Stimulated activated CD8-positive, alpha-beta memory T cell treated with anti-CD3 and anti-CD28 coated beads, Interleukin-4, amount 100 ng/mL, for 4 hours (primary cell): Measurements from ENCODE around the gene ADGRA1.
"Not testable (repeated sequence)": the region's sequence is repeated elsewhere in the genome, so short reads cannot be mapped to it uniquely, and the experiment has no call there.

Experiments used
- DNase-seq, 2 donors: peaks; one replicate each; pipeline ENCODE4 v3.0.0-alpha.2; 2020; ENCODE audit warnings: low read depth in 2 of 2, low spot score in 1 of 2

The ADGRA1 gene

DNA sequence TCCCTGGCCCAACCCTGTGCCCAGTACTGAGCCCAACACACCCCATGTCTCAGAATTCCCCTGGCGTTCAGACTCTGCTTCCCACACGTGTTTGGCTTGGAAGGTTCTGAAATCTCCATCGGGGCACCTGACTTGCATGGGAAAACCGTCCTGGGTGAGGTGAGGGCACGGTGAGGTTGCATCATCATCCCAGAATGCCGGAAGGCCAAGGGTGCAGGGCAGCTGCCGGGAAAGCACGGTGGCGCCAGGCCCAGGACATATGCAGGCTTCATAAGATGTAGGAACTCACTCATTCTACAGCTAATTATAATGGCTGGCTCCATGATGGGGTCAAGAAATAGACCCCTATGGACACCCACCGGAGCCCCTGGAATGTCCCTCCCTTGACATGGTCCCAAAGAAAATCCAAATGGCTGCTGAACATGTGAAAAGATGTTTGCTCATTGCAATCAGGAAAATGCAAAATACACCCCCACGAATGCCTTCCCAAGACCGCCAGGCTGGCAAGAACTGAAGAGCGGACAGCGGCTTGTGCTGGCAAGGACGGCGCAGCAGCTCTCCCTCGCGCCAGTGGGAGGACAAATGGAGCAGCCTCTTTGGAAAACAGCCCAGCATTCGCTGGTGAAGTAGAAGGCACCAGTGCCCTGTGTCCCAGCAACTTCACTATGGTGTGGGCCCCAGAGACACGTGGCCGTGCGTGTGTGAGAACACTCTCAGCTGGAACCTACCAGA is 74.6 kb downstream of the ADGRA1 start:
- no peak for DNase-seq

GRCh38 chr10:133162910-133163856 is 75.5 kb downstream of the ADGRA1 start:
- DNase-seq, result no peak

GRCh38 chr10:133163889-133164815 is 76.4 kb downstream of the ADGRA1 start:
- DNase-seq, result no peak

- DNase-seq, result no peak
Measured at GRCh38 chr10:133164816-133165555, 77.3 kb downstream of the ADGRA1 start.

GRCh38 chr10:133165556-133166503 is 78.1 kb downstream of the ADGRA1 start:
- no peak for DNase-seq

- no peak for DNase-seq
Measured at GRCh38 chr10:133166504-133166827, 78.7 kb downstream of the ADGRA1 start.

DNA sequence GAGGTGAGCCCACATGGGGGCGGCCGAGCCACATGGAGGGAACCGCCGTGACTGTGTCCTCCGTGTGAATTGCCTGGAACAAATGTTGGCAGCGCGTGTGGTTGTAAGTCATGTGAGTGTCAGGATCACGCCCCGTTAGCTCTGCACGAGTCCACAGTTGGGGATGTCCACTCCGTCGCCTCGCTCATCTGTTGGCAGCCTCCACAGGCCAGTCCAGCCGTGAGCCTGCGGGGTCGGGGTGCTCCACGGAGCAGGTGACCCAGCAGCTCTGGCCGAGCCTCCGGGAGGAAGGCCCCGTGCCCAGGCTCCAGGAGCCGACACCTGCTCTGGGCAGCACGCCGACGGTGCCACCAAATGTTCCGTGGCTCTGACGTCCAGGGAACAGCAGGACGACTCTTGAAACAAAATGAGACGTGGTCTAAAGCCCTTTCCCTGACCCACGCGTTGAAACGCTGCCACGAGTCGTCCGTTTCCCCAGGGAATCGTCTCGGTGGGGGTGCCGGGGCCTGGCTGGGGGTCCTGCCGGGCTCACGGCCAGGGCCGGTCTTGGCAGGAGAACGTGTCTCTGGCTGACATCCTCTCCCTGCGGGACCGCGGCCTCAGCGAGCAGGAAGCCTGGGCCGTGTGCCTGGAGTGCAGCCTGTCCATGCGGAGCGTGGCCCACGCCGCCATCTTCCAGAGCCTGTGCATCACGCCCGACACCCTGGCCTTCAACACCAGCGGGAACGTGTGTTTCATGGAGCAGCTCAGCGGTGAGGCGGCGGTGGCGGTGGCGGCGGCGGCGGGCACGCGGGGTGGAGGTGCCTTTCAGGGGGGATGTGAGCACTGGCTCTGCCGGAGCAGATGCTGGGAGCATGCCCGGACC is 79.3 kb downstream of the ADGRA1 start:
- no peak for DNase-seq

DNA sequence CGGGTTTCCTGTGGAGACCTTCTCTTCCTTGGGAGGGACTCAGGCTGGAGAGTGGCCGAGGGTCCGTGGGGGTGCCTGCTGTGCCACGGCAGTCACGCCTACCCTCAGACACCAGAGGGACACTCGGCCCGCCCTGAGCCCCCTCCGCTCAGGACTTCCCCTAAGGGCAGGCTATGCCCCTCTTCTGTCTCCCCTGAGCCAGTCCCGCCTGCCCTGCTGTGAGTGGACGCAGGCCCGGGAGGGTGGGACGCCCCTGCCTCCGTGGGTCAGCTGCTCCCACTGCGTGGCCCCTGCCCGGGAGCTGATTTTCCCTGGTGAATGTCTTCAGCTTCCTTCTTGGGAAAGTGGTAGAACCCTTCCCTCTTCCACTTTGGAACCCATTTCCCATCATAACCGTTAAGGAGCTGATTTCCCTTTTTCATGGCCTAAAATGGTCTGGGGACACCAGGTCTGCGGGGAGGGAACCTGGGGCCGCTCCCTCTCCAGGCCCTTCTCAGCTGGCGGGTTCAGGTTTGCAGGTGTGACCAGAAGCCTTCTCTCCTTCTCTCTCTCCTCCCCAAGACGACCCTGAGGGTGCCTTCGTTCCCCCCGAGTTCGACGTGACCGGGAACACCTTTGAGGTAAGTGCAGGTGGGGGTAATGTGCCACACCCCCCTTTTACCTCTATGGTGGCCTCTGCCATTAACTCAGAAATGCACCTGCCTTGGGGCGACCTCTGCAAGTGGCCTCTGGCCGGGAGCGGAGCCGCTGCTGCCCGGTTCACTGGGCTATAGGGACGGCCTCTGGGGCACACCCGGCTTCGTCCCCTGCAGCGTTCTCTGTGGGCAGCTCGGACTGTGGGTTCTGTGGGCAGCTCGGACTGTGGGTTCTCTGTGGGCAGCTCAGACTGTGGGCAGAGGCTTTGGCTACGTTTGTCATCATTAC is 80.2 kb downstream of the ADGRA1 start:
- no peak for DNase-seq

DNA sequence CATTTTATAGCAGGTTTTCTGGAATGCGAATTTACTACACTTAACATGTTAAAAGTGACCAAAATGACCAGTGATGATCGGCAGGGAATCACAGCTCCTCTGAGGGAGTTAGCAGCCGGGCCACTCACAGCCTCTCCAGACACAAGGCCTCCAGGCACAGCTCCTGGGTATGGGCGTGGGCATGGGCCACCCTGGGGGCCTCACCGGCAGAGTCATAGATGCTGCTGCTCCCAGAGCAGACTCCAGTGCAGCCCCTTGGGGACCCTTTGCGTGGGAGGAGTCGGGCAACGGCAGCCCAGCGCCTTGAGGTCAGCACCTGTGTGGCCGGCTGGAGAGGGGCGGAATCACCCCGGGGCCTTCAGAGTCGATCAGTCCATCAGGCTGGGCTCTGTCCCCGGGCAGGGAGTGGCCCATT is 80.9 kb downstream of the ADGRA1 start:
- DNase-seq, result no peak

DNA sequence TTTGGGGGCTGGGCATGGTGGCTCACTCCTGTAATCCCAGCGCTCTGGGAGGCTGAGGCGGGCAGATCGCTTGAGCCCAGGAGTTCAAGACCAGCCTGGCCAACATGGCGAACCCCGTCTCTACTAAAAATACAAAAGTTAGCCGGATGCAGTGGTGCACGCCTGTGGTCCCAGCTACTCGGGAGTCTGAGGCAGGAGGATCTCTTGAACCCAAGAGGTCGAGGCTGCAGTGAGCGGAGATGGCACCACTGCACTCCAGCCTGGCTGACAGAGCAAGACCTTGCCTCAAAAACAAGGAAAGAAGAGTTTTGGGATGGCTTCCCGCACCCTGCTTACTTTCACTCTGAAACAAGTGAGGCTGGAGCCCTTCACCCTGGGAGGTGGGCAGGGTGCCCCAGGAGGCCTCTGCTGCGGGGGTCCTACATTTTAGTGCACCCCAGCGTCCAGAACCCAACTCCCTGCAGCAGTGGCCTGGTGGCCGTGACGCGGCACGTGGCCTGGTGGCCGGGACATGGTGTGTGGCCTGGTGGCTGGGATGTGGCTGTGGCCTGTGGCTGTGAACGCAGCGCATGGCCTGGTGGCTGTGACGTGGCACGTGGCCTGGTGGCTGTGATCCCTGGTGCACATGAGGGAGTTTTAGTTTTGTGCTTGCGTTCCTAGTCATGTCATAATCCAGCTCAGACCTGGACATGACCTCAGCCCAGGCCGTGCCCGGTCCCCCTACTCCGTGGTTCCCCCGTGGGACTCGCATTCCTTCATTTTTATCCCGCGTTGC is 81.6 kb downstream of the ADGRA1 start:
- DNase-seq, result no peak

DNA sequence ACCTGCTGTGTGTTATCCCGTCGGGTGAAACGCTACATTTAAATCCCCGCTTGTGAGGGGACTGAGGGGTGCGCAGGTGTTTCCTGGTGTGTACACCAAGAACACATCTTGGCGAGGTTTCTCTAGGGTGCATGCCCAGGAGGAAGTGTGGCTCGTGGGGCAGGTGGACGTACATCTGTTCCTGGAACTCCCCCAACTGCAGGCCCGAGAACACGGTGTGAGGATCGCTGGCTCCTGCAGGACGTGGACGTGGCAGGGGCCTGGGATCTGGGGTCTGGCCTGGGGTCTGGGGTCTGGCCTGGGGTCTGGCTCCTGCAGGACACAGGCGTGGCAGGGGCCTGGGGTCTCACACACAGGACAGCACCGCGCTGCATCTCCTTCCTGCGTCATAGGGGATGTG is 82.4 kb downstream of the ADGRA1 start:
- DNase-seq, result no peak

GRCh38 chr10:133173860-133174640 is 86.3 kb downstream of the ADGRA1 start:
- no peak for DNase-seq

DNA sequence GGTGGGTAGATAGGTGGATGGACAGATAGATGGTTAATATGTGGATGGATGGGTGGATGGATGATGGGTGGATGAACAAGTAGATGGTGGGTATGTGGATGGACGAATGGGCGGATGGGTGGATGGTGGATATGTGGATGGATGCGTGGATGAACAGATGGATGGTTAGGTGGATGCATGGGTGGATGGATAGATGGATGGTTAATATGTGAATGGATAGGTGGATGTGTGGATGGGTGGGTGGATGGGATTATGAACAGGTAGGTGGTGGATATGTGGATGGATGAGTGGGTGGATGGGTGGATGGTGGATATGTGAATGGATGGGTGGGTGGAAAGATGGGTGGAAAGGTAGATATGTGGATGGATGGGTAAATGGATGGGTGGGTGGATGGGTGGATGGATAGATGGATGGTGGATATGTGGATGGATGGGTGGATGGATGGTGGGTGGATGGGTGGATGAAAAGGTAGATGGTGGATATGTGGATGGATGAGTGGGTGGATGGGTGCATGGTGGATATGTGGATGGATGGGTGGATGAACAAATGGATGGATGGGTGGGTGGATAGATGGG is 87.1 kb downstream of the ADGRA1 start:
- DNase-seq, result no peak

GRCh38 chr10:133175624-133176023 is 87.9 kb downstream of the ADGRA1 start:
- not testable (repeated sequence) for DNase-seq

DNA sequence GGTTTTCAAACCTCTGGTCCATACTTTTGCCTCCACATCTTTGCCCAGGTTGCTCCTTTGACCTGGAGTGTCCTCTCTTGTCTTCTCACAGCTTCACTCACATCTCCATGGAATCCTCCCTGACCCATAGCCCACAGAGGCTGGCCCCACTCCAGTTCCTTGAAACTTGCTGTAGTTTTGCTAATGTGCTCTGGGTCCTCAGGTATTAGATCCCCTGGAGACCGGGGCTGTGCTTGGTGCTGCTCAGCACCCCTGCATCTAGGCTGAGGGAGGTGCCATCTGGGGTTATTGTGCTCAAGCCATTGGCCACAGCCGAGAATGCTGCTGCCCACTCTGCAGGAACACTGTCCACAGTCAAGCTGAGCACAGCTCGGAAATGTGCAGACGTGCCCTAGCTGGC is 88.8 kb downstream of the ADGRA1 start:
- DNase-seq, result no peak
